ENCODE data around the gene CNOT6.

DNA sequence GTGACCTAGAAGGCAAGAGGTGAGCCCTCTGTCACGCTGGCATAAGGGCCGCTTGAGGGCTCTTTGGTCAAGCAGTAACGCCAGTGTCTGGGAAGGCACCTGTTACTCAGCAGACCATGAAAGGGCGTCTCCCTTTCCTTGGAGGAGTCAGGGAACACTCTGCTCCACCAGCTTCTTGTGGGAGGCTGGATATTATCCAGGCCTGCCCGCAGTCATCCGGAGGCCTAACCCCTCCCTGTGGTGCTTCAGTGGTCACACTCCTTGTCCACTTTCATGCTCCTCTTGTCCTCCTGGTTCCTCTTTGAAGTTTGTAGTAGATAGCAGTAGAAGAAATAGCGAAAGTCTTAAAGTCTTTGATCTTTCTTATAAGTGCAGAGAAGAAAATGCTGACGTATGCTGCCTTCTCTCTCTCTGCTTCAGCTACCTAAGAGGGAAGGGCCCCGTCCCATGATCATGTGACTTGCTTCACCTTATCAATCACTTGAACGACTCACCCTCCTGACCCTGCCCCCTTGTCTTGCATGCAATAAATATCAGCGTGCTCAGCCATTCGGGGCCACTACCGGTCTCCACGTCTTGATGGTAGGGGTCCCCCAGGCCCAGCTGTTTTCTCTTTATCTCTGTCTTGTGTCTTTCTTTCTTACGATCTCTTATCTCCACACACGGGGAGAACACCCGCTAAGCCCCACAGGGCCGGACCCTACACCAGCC lies 113.8 kb downstream of the CNOT6 start:
- TF ChIP-seq NRF1 (conservative IDR thresholded peaks at IDR 0.05; ENCODE audit: low read depth, low read length) (no peak), MYC (IDR thresholded peaks at IDR 0.05; ENCODE audit: insufficient read depth, insufficient read length, insufficient replicate concordance, low read length, severe bottlenecking) (no peak), NR2C1 (IDR thresholded peaks at IDR 0.05) (no peak), EGR1 (IDR thresholded peaks at IDR 0.05; ENCODE audit: borderline replicate concordance in 1 of 2, low read depth in 2 of 2, low read length in 2 of 2) (no peak), ZNF274 (IDR thresholded peaks at IDR 0.05; ENCODE audit: insufficient read depth, insufficient read length) (no peak), POLR2AphosphoS5 (IDR thresholded peaks at IDR 0.05; ENCODE audit: low read length) (no peak), YBX1 (IDR thresholded peaks at IDR 0.05) (no peak)
- TF ChIP-seq, protein P1, sequence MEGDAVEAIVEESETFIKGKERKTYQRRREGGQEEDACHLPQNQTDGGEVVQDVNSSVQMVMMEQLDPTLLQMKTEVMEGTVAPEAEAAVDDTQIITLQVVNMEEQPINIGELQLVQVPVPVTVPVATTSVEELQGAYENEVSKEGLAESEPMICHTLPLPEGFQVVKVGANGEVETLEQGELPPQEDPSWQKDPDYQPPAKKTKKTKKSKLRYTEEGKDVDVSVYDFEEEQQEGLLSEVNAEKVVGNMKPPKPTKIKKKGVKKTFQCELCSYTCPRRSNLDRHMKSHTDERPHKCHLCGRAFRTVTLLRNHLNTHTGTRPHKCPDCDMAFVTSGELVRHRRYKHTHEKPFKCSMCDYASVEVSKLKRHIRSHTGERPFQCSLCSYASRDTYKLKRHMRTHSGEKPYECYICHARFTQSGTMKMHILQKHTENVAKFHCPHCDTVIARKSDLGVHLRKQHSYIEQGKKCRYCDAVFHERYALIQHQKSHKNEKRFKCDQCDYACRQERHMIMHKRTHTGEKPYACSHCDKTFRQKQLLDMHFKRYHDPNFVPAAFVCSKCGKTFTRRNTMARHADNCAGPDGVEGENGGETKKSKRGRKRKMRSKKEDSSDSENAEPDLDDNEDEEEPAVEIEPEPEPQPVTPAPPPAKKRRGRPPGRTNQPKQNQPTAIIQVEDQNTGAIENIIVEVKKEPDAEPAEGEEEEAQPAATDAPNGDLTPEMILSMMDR (IDR thresholded peaks at IDR 0.05 in 2 of 3, conservative IDR thresholded peaks at IDR 0.05 in 1 of 3; ENCODE audit: control insufficient read depth in 2 of 3, extremely low read depth in 1 of 3, insufficient read depth in 1 of 3, low read depth in 3 of 3, low read length in 3 of 3): no peak
- TF ChIP-seq, protein P2, sequence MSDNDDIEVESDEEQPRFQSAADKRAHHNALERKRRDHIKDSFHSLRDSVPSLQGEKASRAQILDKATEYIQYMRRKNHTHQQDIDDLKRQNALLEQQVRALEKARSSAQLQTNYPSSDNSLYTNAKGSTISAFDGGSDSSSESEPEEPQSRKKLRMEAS (IDR thresholded peaks at IDR 0.05; ENCODE audit: low read depth, low read length): no peak

Data from GM12878 (cell line).